Esophagus muscularis mucosa (tissue), 4 donors: ENCODE results near the gene TMUB1. TPM values are rescaled to one million over a fixed set of nuclear protein-coding genes. Genes with fewer than 3 reads are reported as not detected.
A peak's percentile ranks its signal among the peaks of the same experiment; 100 is the strongest.

Source experiments
- DNase-seq: peaks from one replicate; pipeline ENCODE4 v3.0.0-alpha.2; 2017; ENCODE audit errors: extremely low spot score
- H3K27ac ChIP-seq, 4 donors: fragments of 200-600 bp; sonication (generic); replicated peaks in 1 of 4; 1 replicate in 3 of 4; 2 replicates in 1 of 4; pipeline ENCODE4 v1.5.1; 2016 to 2019; ENCODE audit warnings: mild to moderate bottlenecking in 1 of 4
- H3K27me3 ChIP-seq, 4 donors: fragments of 200-600 bp; sonication (generic); one replicate each; pipeline versions ENCODE4 v1.5.1 to v1.6.0; 2016 to 2019
- H3K36me3 ChIP-seq, 4 donors: fragments of 200-600 bp; sonication (generic); one replicate each; pipeline ENCODE4 v1.5.1; 2016 to 2019
- H3K4me1 ChIP-seq, 4 donors: fragments of 200-600 bp; sonication (generic); one replicate each; pipeline ENCODE4 v1.5.1; 2016 to 2019
- H3K4me3 ChIP-seq, 4 donors: fragments of 200-600 bp; sonication (generic); 1 replicate in 2 of 4; 2 replicates in 2 of 4; pipeline ENCODE4 v1.5.1; 2016 to 2019; ENCODE audit warnings: mild to moderate bottlenecking in 4 of 4, moderate library complexity in 1 of 4
- H3K9me3 ChIP-seq, 4 donors: fragments of 200-600 bp; sonication (generic); 1 replicate in 3 of 4; 2 replicates in 1 of 4; pipeline ENCODE4 v1.5.1; 2016 to 2019
- CTCF ChIP-seq, 3 experiments: fragments of 200-600 bp in 2 of 3; fragments of 450-650 bp in 1 of 3; sonication (generic) in 2 of 3; IDR thresholded peaks; one replicate each; pipeline ENCODE4 v1.5.1; 2017 to 2019; ENCODE audit warnings: antibody characterized with exemption in 3 of 3, mild to moderate bottlenecking in 2 of 3, moderate library complexity in 1 of 3
- EP300 ChIP-seq: sonication (generic); formaldehyde crosslinking; IDR thresholded peaks from one replicate; pipeline ENCODE4 v1.6.1; 2017; ENCODE audit warnings: antibody characterized with exemption
- POLR2A ChIP-seq: fragments of 450-650 bp; IDR thresholded peaks from one replicate; pipeline ENCODE4 v1.6.1; 2017; ENCODE audit warnings: antibody characterized with exemption, moderate library complexity, mild to moderate bottlenecking, low read depth
- POLR2AphosphoS5 ChIP-seq, 2 donors: sonication (generic); formaldehyde crosslinking; IDR thresholded peaks; one replicate each; pipeline ENCODE4 v1.6.1; 2017; ENCODE audit warnings: antibody characterized with exemption in 2 of 2
- WGBS: methylation state at CpG from one replicate; pipeline ENCODE4 v1.1.5; 2018; 5-methylcytosine and 5-hydroxymethylcytosine counted together
- intact Hi-C: fragments of 100-400 bp; cut with DNase I; formaldehyde crosslinking; loops from one replicate; pipeline ENCODE4 v1.15.1; 2023
- total RNA-seq, 4 donors: library from RNA; depleted of rRNA; stranded (reverse); fragments of >200 nt; gene quantifications; one replicate each; pipeline versions ENCODE4 v1.1.0 to v1.2.1, GENCODE V29; 2016

TMUB1 gene
- total RNA-seq, 4 donors from 2014 or later, result 39.0 to 66.6 (median 51.4) TPM

GRCh38 chr7:151063212-151063561 lies 20.1 kb downstream of the TMUB1 start:
- TF ChIP-seq POLR2AphosphoS5 (IDR thresholded peaks at IDR 0.05), result peak in 1 of 2 donors; percentile 65
- TF ChIP-seq EP300, result no peak
- TF ChIP-seq CTCF (IDR thresholded peaks at IDR 0.05), result no peak
- TF ChIP-seq POLR2A, result no peak
- no peak for DNase-seq
- intact Hi-C loops, result loop anchor here (5.0 kb wide), 2 partner anchors 36 to 49 kb away; partner anchors contain the start of gene ABCB8
- Histone ChIP-seq H3K9me3 (no peaks in the 10 kb centered on the region), H3K27me3 (no peaks in the 10 kb centered on the region), H3K4me1 (peaks cover 45 to 56% (median 55%) of the 10 kb centered on the region in 4 donors), H3K36me3 (peaks cover 38 to 46% (median 44%) of the 10 kb centered on the region in 4 donors), H3K4me3 (peak overlapping the region; percentile 41 to 52 (median 44)), H3K27ac (peak overlapping the region; percentile 92 to 95 (median 93))
- WGBS, result 17% methylated on average over 1 of the region's 11 CpGs

GRCh38 chr7:151062399-151063211 lies 20.7 kb downstream of the TMUB1 start:
- intact Hi-C loops, result loop anchor here (5.0 kb wide), 2 partner anchors 35 to 50 kb away; partner anchors contain the start of gene ABCB8
- Histone ChIP-seq H3K36me3 (peaks cover 32 to 41% (median 38%) of the 10 kb centered on the region in 4 donors), H3K4me3 (peak overlapping the region; percentile 41 to 52 (median 44)), H3K27me3 (no peaks in the 10 kb centered on the region), H3K27ac (peak overlapping the region; percentile 92 to 95 (median 93)), H3K9me3 (no peaks in the 10 kb centered on the region), H3K4me1 (peaks cover 45 to 57% (median 56%) of the 10 kb centered on the region in 4 donors)
- DNase-seq, result no peak
- TF ChIP-seq CTCF (IDR thresholded peaks at IDR 0.05), result no peak
- TF ChIP-seq POLR2A, result no peak
- TF ChIP-seq EP300, result no peak
- no peak for TF ChIP-seq POLR2AphosphoS5 (IDR thresholded peaks at IDR 0.05)
- 53% methylated on average over 30 of the region's 43 CpGs for WGBS

GRCh38 chr7:151062111-151062398 lies 21.2 kb downstream of the TMUB1 start:
- no peaks in the 10 kb centered on the region for H3K9me3 ChIP-seq
- H3K4me3 ChIP-seq, result peak overlapping the region in 2 of 4 donors; percentile 43 to 52
- peaks cover 50 to 62% (median 61%) of the 10 kb centered on the region in 4 donors for H3K4me1 ChIP-seq
- no peak for DNase-seq
- WGBS, result 73% methylated on average over 7 of the region's 11 CpGs
- intact Hi-C loops, result loop anchor here (5.0 kb wide), 2 partner anchors 35 to 50 kb away; partner anchors contain the start of gene ABCB8
- no peak for TF ChIP-seq EP300
- TF ChIP-seq POLR2A, result no peak
- no peak for TF ChIP-seq CTCF (IDR thresholded peaks at IDR 0.05)
- TF ChIP-seq POLR2AphosphoS5 (IDR thresholded peaks at IDR 0.05), result no peak
- H3K27ac ChIP-seq, result peak overlapping the region; percentile 92 to 95 (median 93)
- H3K36me3 ChIP-seq, result peaks cover 27 to 35% (median 33%) of the 10 kb centered on the region in 4 donors
- no peaks in the 10 kb centered on the region for H3K27me3 ChIP-seq

GRCh38 chr7:151061213-151062110 lies 21.8 kb downstream of the TMUB1 start:
- Histone ChIP-seq H3K4me3 (peak overlapping the region; percentile 72 to 94 (median 90)), H3K27ac (peak overlapping the region; percentile 92 to 95 (median 93)), H3K36me3 (peaks cover 21 to 29% (median 27%) of the 10 kb centered on the region in 4 donors), H3K9me3 (no peaks in the 10 kb centered on the region), H3K4me1 (peaks cover 56 to 68% (median 67%) of the 10 kb centered on the region in 4 donors), H3K27me3 (no peaks in the 10 kb centered on the region)
- TF ChIP-seq POLR2A, result no peak
- no peak for TF ChIP-seq CTCF (IDR thresholded peaks at IDR 0.05)
- no peak for TF ChIP-seq POLR2AphosphoS5 (IDR thresholded peaks at IDR 0.05)
- no peak for TF ChIP-seq EP300
- DNase-seq, result no peak
- 54% methylated on average over 33 of the region's 33 CpGs for WGBS
- intact Hi-C loops, result loop anchor here (5.0 kb wide), 2 partner anchors 34 to 51 kb away; partner anchors contain the start of gene ABCB8
